Measurements from ENCODE around the gene RFTN2.

The RFTN2 gene

GRCh38 chr2:197538412-197538811, 137.0 kb downstream of the RFTN2 start:
- no peak for DNase-seq

All from stimulated activated CD4-positive, alpha-beta T cell treated with anti-CD3 and anti-CD28 coated beads, Interleukin-1b, Interleukin-23, amount 100 ng/mL, for 48 hours (primary cell).